CMK (cell line): ENCODE results near the gene PHKG2.

Source experiments
- DNase-seq: peaks from one replicate; pipeline ENCODE4 v3.0.0-alpha.2; 2010; ENCODE audit warnings: low read depth

The PHKG2 gene

GRCh38 chr16:30756781-30757100 is 8.5 kb downstream of the PHKG2 start:
- DNase-seq, result no peak

- no peak for DNase-seq
Observed at GRCh38 chr16:30757316-30757715, 9.1 kb downstream of the PHKG2 start.

DNA sequence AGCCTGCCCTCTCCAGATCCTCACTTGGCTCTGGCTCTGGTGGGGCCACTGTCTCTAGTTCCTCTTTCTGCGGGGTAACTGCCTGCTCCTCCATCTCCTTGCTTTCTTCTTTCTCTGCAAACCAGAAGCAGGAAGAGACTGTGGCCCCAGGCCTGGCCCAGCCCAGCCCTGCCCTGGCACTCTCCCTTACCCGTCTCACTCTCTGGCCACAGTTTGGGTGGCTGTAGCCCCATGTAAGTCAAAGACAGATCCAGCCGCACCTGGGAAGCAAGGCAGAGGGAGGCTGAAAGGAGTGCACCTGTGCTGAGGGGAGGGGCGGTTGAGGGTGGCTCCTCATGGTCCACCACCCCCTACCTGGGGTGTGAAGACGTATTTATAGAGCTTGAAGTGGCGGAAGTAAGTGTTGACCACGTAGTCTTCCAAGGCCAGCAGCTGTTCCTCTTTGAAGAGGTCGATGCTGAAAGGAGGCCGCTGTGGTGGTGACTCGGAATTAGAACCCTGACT is 10.8 kb downstream of the PHKG2 start:
- peak; percentile 29 for DNase-seq

- DNase-seq, result no peak
Observed at GRCh38 chr16:30760001-30760559, 11.9 kb downstream of the PHKG2 start.

- no peak for DNase-seq
Observed at GRCh38 chr16:30760577-30761426, 12.6 kb downstream of the PHKG2 start.

DNA sequence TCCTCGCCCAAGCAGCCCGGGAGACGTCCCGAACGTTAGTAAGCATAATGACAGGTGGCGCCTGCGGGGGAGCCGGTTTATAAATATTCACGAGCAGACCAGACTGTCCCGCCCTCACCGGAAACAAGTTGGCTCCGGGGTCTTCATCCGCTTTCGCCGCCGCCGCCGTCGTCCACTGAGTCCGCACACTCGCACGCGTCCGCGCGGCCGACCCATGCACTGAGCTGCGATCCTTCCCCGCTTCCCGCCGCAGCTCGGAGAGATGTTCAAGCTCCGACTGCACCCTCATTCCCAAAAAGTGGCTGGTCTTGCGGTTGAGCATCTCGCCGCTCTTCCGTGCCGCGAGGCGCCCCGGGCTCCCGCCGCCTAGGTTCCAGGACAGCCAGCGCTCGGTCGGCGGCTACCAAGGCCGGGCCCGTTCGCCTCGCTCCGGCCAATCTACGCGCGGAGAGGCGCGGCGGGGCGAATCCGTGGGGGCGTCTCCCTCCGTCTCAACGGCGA is 13.3 kb downstream of the PHKG2 start:
- peak; percentile 36 for DNase-seq

DNA sequence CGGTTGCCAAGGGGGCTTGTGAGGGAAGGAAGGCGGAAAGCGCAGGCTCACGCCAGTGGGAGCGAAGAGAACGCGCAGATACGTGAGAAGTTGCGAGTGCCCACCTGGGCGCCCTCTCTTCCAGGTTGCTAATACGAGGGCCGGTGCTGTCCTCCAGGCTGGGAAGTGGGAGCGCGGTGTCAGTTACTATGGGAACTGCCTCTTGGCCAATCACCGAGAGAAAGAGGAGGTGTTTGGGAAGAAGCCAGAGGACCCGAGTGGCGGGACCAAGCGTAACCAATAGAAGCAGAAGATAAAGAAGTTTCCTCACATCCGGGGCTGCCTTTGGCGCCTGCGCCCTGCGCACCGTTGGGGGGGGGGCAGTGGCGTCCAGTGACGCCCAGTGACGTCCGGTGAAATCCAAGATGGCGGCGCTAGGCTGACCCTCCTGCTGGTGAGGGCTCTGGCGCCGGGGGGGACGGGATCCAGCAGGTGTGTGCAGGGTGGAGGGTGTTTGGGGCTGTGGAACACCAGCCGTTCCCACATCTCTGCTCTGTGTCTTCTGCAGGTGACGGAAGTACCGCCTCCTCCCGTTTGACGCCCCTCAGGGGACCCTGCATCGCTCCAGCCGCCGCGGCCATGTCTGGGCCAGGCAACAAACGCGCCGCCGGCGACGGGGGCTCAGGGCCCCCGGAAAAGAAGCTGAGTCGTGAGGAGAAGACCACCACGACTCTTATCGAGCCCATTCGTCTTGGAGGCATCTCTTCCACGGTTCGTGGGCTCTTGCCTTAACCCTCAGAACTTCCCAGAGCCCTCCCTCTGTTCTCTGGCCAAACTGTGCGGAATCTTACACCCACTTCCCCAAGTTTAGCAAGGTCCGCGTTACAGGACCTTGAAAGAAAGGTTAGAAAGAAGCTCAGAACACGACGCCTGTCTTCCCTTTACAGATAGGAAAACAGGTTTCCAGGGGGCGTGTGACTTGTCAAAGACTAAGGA is 14.0 kb downstream of the PHKG2 start, which contains the start of the genes CFAP119 and RNF40:
Gene CFAP119 (minus strand): TSS at position 135 of the 975 bp plus-strand sequence. CDS start 314 bp downstream, outside the sequence.
Gene RNF40 (plus strand): TSS at position 395 of the 975 bp plus-strand sequence. CDS start 224 bp downstream, at position 619.
- peak; percentile 88 for DNase-seq

DNA sequence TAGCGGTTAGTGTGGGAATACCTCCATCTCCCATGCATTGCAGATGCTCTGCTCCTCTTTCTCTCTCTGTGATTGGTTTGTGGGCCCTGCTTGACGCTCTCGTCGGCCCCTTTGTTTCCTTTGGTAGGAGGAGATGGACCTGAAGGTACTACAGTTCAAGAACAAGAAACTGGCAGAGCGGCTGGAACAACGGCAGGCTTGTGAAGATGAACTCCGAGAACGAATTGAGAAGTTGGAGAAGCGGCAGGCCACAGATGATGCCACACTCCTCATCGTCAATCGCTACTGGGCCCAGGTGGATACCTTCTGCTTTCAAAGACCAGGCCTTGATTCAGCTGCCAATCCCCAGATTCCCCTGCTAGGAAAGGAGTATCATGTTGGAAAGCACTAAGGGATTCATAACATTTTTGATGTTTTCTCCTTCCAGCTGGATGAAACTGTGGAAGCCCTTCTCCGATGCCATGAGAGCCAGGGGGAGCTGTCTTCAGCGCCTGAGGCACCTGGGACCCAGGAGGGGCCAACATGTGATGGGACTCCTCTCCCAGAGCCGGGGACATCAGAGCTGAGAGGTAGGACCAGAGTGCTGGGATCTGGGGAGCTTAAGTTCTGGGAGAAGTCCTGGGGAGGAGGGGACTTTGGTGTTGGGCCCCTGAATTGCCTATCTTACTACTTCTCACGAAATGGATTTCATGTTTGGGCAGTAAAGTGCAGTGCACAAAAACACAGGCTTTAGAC is 14.9 kb downstream of the PHKG2 start:
- DNase-seq, result no peak

DNA sequence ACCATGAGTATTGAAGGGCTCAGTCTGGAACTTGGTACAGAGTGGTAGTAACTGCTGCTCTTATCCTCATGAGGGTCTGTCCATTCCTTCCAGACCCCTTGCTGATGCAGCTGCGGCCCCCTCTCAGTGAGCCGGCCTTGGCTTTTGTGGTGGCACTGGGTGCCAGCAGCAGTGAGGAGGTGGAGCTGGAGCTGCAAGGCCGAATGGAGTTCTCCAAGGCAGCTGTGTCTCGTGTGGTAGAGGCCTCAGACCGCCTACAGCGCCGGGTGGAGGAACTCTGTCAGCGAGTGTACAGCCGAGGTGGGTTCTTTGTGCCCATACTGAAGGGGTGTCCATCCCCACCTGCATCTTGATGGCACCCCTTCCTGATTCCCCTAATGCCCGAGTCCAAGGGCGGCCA is 15.9 kb downstream of the PHKG2 start:
- no peak for DNase-seq

- DNase-seq, result no peak
Observed at GRCh38 chr16:30764816-30765465, 16.7 kb downstream of the PHKG2 start.

- no peak for DNase-seq
Observed at GRCh38 chr16:30766206-30766932, 18.1 kb downstream of the PHKG2 start.

- DNase-seq, result no peak
Observed at GRCh38 chr16:30766933-30767284, 18.7 kb downstream of the PHKG2 start.

GRCh38 chr16:30767767-30768465 is 19.7 kb downstream of the PHKG2 start:
- no peak for DNase-seq

DNA sequence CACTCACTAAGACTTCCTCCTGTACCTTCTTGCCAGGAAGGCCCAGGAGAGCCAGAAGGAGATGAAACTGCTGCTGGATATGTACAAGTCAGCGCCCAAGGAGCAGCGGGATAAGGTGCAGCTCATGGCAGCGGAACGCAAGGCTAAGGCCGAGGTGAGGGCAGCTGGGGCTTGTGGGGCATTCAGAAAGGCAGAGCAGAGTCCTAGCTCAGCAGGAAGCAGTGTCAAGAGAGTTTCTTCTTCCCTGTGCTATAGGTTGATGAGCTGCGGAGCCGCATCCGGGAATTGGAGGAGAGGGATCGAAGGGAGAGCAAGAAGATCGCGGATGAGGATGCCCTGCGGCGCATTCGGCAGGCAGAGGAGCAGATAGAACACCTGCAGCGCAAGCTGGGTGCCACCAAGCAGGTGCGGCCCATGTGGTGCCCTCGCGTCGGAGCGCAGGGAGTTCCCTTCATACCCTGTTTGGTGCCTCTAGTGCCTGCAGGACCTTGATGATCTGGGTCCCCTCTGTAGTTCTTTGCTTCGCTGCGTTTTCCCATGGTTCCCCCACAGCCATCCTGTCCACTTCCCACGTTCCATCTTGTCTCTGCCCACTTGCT is 20.5 kb downstream of the PHKG2 start:
- no peak for DNase-seq

DNA sequence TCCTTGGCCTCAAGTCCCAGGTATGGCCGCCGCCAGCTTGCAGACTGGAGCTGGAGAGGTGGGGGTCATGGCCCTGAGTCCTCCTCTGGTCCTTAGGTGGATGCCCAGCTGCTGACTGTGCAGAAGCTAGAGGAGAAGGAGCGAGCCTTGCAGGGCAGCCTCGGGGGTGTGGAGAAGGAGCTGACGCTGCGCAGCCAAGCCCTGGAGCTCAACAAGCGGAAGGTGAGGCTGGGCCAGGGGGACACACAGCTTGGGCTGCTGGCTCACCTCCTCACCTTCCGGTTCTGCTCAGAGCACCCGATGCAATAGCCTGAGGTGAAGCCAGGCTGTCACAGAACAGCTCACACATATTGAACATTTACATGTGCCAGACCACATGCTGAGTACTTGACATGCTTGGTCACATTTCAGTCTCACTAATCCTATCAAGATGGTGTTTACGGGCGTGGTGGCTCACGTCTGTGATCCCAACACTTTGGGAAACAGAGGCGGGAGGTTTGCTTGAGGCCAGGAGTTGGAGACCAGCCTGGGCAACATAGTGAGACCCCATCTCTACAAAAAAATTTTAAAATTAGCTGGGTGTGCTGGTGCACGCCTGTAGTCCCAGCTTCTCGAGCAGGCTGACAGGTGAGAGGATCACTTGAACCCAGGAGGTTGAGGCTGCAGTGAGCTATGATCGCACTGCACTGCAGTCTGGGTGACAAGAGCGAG is 21.3 kb downstream of the PHKG2 start:
- no peak for DNase-seq

DNA sequence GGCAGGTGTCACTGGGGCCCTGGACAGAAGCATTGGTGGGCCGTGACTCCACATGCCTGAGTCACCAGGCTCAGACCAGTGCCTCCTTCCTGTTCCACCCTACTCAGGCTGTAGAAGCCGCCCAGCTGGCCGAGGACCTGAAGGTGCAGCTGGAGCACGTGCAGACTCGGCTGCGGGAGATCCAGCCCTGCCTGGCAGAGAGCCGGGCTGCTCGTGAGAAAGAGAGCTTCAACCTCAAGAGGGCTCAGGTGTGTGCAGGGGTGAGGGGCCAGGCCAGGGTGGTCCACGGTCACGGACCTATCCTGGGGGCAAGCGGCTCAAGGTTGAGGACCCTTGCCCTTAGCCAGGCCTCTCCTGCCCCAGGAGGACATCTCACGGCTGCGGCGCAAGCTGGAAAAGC is 23.5 kb downstream of the PHKG2 start:
- DNase-seq, result no peak

DNA sequence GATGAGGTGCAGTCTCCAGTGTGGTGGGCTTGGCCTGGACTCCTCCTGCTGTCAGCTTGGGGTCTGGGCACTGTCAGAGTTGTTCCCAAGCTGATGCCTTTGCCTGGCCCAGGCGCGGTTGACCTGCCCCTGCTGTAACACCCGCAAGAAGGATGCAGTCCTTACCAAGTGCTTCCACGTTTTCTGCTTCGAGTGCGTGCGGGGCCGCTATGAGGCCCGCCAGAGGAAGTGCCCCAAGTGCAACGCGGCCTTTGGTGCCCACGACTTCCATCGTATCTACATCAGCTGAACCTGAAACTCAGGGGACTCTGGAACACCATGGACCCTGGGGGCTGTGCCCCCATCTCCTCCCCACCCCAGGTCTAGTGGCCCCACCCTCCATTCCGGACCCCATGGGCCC is 25.6 kb downstream of the PHKG2 start:
- DNase-seq, result no peak

- no peak for DNase-seq
Observed at GRCh38 chr16:30774367-30775130, 26.3 kb downstream of the PHKG2 start.
